Liver (tissue), 3 donors: ENCODE results near the gene JAM2.

Experiments
- CTCF ChIP-seq: fragments of 150-350 bp; IDR thresholded peaks from 2 replicates; pipeline ENCODE4 v1.5.1; 2017; ENCODE audit warnings: improper control_type of control experiment, low read depth, low read length; ENCODE audit not compliant: missing input control
- EGR1 ChIP-seq, 2 donors: IDR thresholded peaks; 2 replicates each; pipeline ENCODE4 v1.6.1; 2016 to 2018; ENCODE audit warnings: antibody characterized with exemption in 2 of 2, low read depth in 2 of 2
- FOXA1 ChIP-seq: IDR thresholded peaks from 2 replicates; pipeline ENCODE4 v1.6.1; 2016; ENCODE audit warnings: antibody characterized with exemption
- GABPA ChIP-seq, 2 donors: IDR thresholded peaks in 1 of 2; conservative IDR thresholded peaks in 1 of 2; 2 replicates each; pipeline ENCODE4 v1.6.1; 2016; ENCODE audit warnings: antibody characterized with exemption in 2 of 2, mild to moderate bottlenecking in 1 of 2, moderate library complexity in 1 of 2
- HNF4A ChIP-seq, 2 donors: conservative IDR thresholded peaks; 2 replicates each; pipeline ENCODE4 v1.6.1; 2016; ENCODE audit warnings: antibody characterized with exemption in 2 of 2, mild to moderate bottlenecking in 2 of 2
- JUND ChIP-seq, 2 donors: IDR thresholded peaks; 2 replicates each; pipeline ENCODE4 v1.6.1; 2016; ENCODE audit warnings: antibody characterized with exemption in 2 of 2
- MAX ChIP-seq: IDR thresholded peaks from 2 replicates; pipeline ENCODE4 v1.6.1; 2016; ENCODE audit warnings: antibody characterized with exemption
- RAD21 ChIP-seq, 2 donors: IDR thresholded peaks; 2 replicates each; pipeline ENCODE4 v1.6.1; 2016; ENCODE audit warnings: antibody characterized with exemption in 2 of 2, mild to moderate bottlenecking in 2 of 2
- REST ChIP-seq: IDR thresholded peaks from 2 replicates; pipeline ENCODE4 v1.6.1; 2016; ENCODE audit warnings: antibody characterized with exemption, mild to moderate bottlenecking
- RXRA ChIP-seq, 2 donors: IDR thresholded peaks; 2 replicates each; pipeline ENCODE4 v1.6.1; 2017 to 2018; ENCODE audit warnings: antibody characterized with exemption in 2 of 2, mild to moderate bottlenecking in 1 of 2
- SP1 ChIP-seq: IDR thresholded peaks from 2 replicates; pipeline ENCODE4 v1.6.1; 2018; ENCODE audit warnings: antibody characterized with exemption, mild to moderate bottlenecking
- TAF1 ChIP-seq: conservative IDR thresholded peaks from 2 replicates; pipeline ENCODE4 v1.6.1; 2016; ENCODE audit warnings: antibody characterized with exemption, mild to moderate bottlenecking
- YY1 ChIP-seq: IDR thresholded peaks from 2 replicates; pipeline ENCODE4 v1.6.1; 2016; ENCODE audit warnings: antibody characterized with exemption, mild to moderate bottlenecking
- ZBTB33 ChIP-seq: IDR thresholded peaks from 2 replicates; pipeline ENCODE4 v1.6.1; 2016; ENCODE audit warnings: antibody characterized with exemption
- donor health status: healthy.
- donor health status: healthy.

- TF ChIP-seq CTCF = no peak
- TF ChIP-seq RAD21 (IDR thresholded peaks at IDR 0.05) = no peak
- TF ChIP-seq MAX = no peak
- TF ChIP-seq HNF4A (conservative IDR thresholded peaks at IDR 0.05) = no peak
- TF ChIP-seq JUND (IDR thresholded peaks at IDR 0.05) = no peak
- TF ChIP-seq FOXA1 = no peak
- no peak for TF ChIP-seq GABPA (IDR thresholded peaks at IDR 0.05 in 1 of 2, conservative IDR thresholded peaks at IDR 0.05 in 1 of 2)
- no peak for TF ChIP-seq REST
- TF ChIP-seq EGR1 (IDR thresholded peaks at IDR 0.05; ENCODE audit: low read depth in 2 of 2) = no peak
- no peak for TF ChIP-seq YY1
- TF ChIP-seq ZBTB33 = no peak
- no peak for TF ChIP-seq RXRA (IDR thresholded peaks at IDR 0.05)
- TF ChIP-seq TAF1 = no peak
- no peak for TF ChIP-seq SP1
These were observed 14.0 kb upstream of the JAM2 start for GRCh38 chr21:25625036-25625435.
